AG04449 (cell line): ENCODE measurements around the gene P2RX3.

ENCODE experiments used
- CTCF ChIA-PET: fragments of 350-600 bp; formaldehyde crosslinking; extraction: SDS; loops from one replicate; lab custom pipeline; 2021; ENCODE audit warnings: antibody characterized with exemption; lab: Yijun Ruan, JAX
- POLR2A ChIA-PET: fragments of 400-600, 350-600 bp; formaldehyde crosslinking; extraction: SDS; loops from one replicate; lab custom pipeline; 2020; ENCODE audit warnings: antibody characterized with exemption, inconsistent platforms; lab: Yijun Ruan, JAX
- DNase-seq: peaks from one replicate; pipeline ENCODE4 v3.0.0-alpha.2; 2010; ENCODE audit warnings: low read depth, low spot score
- H3K4me3 ChIP-seq: 2 replicates; pipeline ENCODE4 v1.5.1; 2011; ENCODE audit warnings: low read depth, mild to moderate bottlenecking, control low read depth, low read length
- CTCF ChIP-seq: IDR thresholded peaks from one replicate; pipeline ENCODE4 v1.5.1; 2011; ENCODE audit warnings: mild to moderate bottlenecking, moderate library complexity, low read length, control low read depth, inconsistent platforms; ENCODE audit not compliant: insufficient read depth; ENCODE audit errors: missing control alignments

P2RX3 gene

DNA sequence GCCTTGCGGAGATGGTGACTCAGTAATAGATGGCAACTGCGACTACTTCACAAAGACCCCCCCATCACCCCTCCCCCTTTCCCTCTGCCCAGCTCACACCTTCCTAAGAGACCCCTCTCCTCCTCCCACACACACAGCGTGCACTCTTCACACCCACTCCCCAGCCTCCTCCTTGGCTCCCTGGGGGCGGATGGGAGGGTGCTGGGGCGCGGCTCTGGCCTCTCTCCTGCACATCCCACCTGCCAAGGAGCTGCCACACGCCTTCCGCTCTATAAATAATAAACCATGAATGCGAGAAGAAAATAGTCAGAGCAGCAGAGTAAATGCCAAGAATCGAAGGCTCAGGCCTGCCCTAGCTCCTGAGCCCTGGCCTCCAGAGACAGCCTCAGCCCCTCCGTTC, 4.5 kb downstream of the P2RX3 start:
- no peak for DNase-seq
- H3K4me3 ChIP-seq = no peak overlapping the region
- TF ChIP-seq CTCF = no peak
- CTCF ChIA-PET = interaction anchor here (0.5 to 8.4 kb wide), 15 partner anchors 9 to 501 kb away, joined by 3 to 131 read pairs (median 3); no protein-coding TSS in a partner anchor
- POLR2A ChIA-PET = interaction anchor here (0.6 kb wide), 1 partner anchor 62 kb away, joined by 3 read pairs; no protein-coding TSS in a partner anchor

DNA sequence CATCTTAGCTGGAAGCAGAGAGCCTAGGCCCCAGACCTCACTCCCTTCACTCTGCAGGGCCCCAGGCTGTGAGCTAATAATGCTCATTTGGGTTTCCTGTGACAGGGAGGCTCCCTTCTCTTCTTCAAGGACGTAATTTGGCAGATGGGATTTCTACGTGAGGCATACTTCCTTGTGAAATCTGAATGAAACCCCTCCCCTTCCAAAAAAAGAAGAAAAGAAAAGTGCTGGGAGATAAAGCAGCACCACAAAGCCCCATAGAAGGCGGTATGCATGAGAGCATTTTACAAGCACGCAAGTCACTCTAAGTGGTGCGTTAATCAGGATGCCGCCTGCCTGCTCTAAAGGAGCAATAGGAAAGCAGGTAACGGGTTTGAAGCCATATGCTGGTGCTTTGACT, 5.7 kb downstream of the P2RX3 start:
- no peak for TF ChIP-seq CTCF
- DNase-seq = no peak
- CTCF ChIA-PET = interaction anchor here (0.8 to 8.4 kb wide), 14 partner anchors 8 to 503 kb away, joined by 3 to 131 read pairs (median 4); partner anchors contain the start of gene UBE2L6
- POLR2A ChIA-PET = no interaction called here
- H3K4me3 ChIP-seq = no peak overlapping the region

- CTCF ChIA-PET = interaction anchor here (1.2 to 10.0 kb wide), 11 partner anchors 20 to 297 kb away, joined by 3 to 161 read pairs (median 7); partner anchors contain the start of genes SLC43A1, TIMM10, TNKS1BP1 and UBE2L6
- no peak for TF ChIP-seq CTCF
- POLR2A ChIA-PET = no interaction called here
- DNase-seq = no peak
- no peak overlapping the region for H3K4me3 ChIP-seq
These were observed 6.7 kb downstream of the P2RX3 start for GRCh38 chr11:57344826-57345225.

- DNase-seq = no peak
- peak; percentile 72 for TF ChIP-seq CTCF
- ChIA-PET POLR2A (interaction anchor here (1.0 kb wide), 1 partner anchor 169 kb away, joined by 3 read pairs; no protein-coding TSS in a partner anchor), CTCF (interaction anchor here (0.6 to 10.0 kb wide), 40 partner anchors 7 to 1160 kb away, joined by 3 to 161 read pairs (median 4); partner anchors contain the start of genes P2RX3, RTN4RL2, SLC43A1 and TIMM10)
- H3K4me3 ChIP-seq = no peak overlapping the region
These were observed 7.5 kb downstream of the P2RX3 start for GRCh38 chr11:57345555-57346211.

- no peak overlapping the region for H3K4me3 ChIP-seq
- TF ChIP-seq CTCF = no peak
- DNase-seq = no peak
- ChIA-PET POLR2A (no interaction called here), CTCF (interaction anchor here (0.8 to 10.0 kb wide), 14 partner anchors 9 to 432 kb away, joined by 3 to 161 read pairs (median 6); partner anchors contain the start of genes P2RX3, TIMM10 and TNKS1BP1)
These were observed 9.2 kb downstream of the P2RX3 start for GRCh38 chr11:57347336-57347735.

DNA sequence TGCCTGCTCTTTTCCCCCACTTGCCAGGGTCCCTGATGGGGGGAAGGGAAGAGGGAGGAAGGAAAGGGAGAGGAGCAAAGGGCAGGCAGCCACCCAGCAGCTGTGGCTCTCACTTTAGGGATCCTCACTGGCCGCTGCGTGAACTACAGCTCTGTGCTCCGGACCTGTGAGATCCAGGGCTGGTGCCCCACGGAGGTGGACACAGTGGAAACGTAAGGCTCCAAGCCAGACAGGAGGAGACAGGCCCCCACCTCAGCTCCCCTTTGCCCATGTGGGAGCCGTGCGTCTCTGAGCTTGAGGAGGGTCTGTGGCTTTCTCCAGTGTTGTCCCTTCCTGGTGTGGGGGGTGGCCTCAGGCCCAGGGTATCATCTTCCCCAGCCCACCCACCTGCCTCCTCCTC, 9.9 kb downstream of the P2RX3 start:
- no peak for DNase-seq
- no peak overlapping the region for H3K4me3 ChIP-seq
- TF ChIP-seq CTCF = no peak
- ChIA-PET CTCF (interaction anchor here (0.7 to 10.0 kb wide), 15 partner anchors 9 to 431 kb away, joined by 3 to 161 read pairs (median 5); partner anchors contain the start of genes P2RX3, TIMM10 and TNKS1BP1), POLR2A (no interaction called here)
